AG20443 (cell line): ENCODE measurements around the gene RORC.

ENCODE experiments used
- DNase-seq: peaks from one replicate; pipeline ENCODE4 v3.0.0; 2012; ENCODE audit warnings: low spot score, mixed read lengths

The RORC gene

DNA sequence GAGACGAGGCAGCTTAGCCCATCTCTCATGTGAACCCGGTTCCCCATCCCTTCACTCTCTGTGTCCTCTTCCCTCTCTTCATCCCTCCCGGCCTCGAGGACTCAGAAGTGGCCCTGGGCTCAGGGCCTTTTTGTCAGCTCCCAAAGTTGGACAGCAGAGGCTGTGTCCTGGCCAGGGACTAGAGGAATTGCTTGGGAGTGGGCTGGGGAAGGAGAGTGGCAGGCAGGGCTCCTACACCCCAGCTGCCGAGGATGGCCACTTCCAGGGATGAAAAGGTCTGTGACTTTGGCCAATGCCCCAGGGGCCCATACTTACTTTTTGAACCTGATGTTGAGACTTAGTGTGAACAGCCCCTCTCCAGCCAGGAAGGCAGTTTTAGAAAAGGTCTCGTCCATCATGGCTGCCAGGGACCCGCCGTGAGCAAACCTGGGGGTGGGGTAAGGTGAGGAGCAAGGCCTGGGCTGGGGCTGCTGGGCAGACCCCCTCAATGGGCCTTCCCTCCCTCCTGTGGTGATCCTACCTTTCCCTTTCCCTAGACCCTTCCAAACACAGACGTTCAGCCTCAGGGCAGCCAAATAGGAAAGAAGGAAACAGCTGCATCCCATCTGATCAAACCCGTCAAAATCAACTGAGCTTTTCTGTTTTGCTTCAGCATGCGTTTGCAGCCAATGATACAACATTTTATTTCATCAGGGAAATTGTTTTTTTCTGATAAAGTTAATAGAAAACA, 16.4 kb upstream of the RORC start:
- no peak for DNase-seq

- no peak for DNase-seq
Measured at GRCh38 chr1:151846686-151847237, 15.2 kb upstream of the RORC start.

DNA sequence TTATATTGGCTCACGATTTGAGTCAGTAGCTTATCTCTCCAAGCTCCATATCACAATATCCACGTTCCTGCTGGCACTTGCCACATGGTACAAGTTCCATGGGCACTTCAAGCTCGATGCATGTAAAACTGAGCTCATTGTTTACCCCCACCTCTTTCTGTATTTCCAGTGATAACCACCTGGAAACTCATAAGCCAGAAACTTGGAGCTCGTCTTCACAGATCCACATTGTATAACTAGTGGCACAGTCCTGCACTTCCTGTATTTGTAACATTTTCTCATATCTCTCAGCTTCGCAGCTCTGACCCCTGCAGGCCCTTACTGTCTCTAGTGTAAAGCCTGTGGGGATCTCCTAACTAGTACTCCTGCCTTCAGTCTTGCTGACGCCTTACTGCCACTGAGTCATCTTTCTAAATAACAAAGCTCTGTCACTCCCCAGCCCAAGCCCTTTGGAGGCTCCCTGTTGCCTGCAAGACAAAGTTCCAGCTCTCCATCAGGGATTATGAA, 14.5 kb upstream of the RORC start:
- DNase-seq, result peak; percentile 80

- no peak for DNase-seq
Measured at GRCh38 chr1:151843398-151843797, 11.8 kb upstream of the RORC start.

GRCh38 chr1:151841141-151841540, 9.5 kb upstream of the RORC start:
- no peak for DNase-seq

DNA sequence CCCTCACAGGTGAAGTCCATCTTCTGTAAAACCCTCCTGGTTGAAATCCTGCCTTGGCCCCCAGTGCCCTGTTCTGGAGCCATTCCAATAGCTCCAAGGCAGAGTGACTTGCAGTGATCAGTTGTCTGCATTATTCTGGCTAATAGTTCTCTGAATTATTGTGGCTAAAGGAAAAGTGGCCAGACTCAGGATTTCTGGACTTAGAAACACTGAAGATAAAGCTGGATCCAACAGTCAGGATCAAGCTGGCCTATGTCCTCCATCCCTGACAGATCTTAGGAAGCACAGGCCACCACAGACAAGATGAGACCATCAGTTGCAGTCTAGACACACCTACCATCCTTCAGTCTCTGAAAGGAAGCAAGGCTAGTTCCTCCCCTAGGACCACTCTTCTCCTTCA, 8.8 kb upstream of the RORC start:
- DNase-seq, result no peak

DNA sequence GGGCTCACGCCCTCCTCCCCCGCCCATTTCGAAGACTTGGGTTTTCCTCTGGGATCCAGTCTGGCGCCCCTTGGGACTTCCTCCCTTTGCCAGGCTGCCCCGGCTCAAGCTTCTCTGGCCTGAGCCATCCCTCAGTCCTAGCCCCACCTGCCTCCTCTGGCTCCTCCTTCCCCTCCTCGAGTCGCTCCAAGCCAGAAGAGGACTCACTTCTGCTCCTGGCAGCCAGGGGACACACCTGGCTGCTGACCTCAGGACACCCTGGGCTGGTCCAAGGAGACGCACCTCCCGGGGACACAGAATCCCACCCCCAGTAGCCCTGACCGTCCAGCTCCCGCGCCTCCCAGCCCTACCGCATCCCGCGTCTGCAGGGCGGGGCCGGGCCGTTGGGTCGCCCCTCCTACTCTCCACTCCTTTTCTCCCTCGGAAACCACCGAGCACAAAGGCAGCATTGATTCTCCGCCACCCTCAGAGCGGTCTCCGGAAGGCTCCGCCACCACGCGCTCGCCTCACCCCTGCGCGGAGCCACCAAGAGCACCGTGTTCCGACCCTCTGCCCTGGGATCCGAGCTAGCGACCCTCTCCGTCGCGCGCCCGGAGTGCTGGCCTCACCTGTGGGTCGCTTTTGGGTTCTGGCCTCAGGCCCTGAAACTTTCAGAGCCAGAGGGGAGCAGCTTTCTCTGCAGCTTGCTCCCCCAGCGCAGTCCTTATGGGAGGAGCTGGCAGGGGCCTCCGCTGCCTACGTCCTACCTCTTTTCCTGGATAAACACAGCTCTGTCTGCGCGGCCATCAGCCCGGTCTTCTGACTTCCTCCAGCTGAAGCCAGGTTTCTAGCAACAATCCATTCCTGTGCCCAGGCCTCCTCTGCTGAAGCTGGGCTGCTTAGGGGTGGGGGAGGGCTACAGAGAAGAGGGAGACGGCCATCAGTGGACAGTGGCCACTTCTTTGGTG, 8.1 kb upstream of the RORC start, which contains the start of gene C2CD4D:
Gene C2CD4D, minus strand, starts transcription at position 364 of the 947 bp plus-strand sequence. CDS start 831 bp downstream, outside the sequence.
- no peak for DNase-seq

- DNase-seq, result no peak
Measured at GRCh38 chr1:151839082-151839412, 7.4 kb upstream of the RORC start.

GRCh38 chr1:151838222-151839081, 6.8 kb upstream of the RORC start:
- DNase-seq, result peak; percentile 86

GRCh38 chr1:151837884-151838221, 6.3 kb upstream of the RORC start:
- no peak for DNase-seq

- no peak for DNase-seq
Measured at GRCh38 chr1:151837197-151837596, 5.6 kb upstream of the RORC start.

- DNase-seq, result no peak
Measured at GRCh38 chr1:151835596-151835995, 4.0 kb upstream of the RORC start.

DNA sequence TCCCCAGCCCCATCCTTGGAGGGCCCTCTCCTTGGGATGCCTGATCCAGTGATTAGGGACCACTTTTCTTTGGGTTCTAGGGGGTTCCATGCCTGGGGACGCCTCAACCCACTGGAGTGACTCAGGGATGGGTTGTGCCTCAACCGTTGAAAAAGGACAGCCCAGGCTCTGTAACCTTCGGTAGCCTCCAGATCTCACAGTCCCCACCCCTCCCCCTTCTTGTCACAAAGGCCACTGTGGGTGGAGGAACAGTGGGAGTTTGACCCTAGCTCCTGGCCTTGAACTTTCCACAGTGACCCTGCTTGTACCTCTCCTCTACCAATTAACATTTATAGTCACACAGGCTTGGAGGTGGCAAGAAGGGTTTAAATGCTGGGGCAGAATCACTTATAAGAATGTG, 2.6 kb upstream of the RORC start:
- DNase-seq, result no peak

DNA sequence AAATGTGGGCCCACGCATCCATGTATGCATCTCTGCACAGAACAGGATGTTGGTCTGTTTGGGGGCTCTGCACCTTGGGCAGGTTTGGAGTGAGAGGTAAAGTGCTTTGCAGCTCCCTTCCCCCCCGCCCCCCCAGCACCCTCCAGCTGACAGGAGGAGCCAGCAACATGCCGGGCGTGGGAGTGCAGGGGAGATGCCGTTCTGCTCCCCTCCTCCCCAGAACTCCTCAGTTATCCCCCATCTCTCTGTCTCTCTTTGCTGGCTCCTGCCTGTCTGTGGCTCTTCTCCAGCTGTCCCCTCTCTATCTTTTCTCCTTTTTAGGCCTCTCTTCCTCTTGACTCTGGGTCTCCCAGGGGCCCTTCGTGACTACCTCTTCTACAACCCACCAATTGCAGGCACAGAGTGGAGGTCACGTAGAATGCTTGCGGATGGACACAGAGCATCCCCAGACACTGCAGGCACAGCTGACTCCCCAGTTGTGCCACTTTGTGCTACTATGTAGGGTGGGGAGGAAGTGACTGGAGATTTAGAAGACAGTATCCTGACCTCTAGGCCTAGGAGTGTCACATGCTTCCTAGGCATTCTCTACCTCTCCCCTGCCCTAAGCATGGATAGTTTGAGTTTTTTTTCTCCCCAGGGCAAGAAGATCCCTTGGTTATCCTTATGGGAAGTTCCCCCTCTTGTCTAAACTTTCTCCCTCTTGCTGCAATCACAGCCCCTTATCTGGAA, 1.7 kb upstream of the RORC start:
- no peak for DNase-seq

DNA sequence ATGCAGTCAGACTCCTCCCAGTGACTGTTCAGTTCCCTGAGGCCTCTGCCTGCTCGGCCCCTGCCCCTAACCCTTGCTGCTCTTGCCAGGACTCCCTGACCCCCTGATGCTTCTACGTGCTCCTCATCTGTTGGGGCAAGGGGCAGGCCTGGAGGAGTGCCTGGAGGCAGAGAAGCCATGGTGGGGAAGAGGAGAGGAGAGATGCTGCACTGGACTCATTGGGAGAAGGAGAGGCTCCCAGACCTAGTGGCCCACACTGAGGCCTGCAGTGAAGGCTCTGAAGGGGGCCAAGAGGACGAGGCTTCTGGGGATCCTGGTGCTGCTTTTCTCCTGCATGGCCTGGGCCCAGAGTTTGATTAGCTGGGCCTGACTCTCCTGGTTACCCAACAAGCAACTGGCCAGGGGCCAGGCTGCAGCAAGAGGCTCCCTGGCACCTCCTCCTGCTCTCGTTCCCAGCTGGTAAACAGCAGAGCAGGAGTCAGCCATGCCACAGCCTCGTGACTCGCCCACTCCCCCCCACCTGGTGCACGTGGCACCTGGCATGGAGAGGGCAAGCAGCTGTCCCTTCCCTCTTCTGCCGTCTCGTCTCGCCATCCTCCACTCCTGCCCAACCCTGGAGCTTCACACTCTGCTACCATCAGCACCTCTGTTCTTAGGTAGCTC, 847 bp upstream of the RORC start:
- peak; percentile 80 for DNase-seq

DNA sequence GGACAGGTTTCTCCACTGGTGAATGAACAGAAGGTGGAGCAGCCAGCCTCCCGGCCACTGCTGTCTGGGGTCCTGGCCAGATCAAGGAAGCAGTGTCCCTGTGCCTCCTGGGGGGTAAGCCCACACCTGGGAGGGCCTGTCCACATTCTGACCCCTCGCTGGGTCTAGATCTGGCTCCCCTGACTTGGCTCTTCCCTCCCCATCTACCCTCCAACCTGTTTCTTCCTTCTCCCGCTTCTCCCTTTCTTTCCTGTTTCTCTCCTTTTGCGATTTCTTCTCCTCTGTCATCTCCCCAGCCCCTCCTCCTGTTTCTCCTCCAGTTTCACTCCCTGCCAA, 378 bp downstream of the RORC start:
- no peak for DNase-seq

GRCh38 chr1:151830055-151830454, 1.5 kb downstream of the RORC start:
- no peak for DNase-seq

- DNase-seq, result no peak
Measured at GRCh38 chr1:151829352-151830046, 2.1 kb downstream of the RORC start.

- peak; percentile 56 for DNase-seq
Measured at GRCh38 chr1:151828921-151829320, 2.7 kb downstream of the RORC start.

DNA sequence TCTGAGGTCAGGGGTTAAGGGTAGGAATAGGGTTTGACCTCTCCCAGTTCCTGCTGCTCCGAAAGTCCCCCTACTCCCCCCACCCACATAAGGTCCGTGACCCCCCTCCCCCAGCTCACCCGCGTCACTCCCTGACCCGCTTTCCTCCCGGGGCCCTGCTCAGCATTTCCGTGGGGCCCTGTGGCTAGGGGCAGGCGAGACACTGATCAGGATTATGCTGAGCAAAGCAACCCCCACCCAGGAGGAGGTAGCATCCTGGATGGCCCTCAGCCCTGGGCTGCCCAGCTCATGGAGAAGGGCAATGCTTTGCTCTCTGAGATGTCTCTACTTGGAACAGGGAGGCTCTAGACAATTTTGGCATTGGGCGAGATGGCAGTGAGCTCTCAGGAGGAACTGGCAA, 3.7 kb downstream of the RORC start:
- no peak for DNase-seq
